Measurements from ENCODE around the gene CHTOP. TPM values are rescaled to one million over a fixed set of nuclear protein-coding genes. Genes with fewer than 3 reads are reported as not detected.

CHTOP gene
- total RNA-seq, 6 experiments from 2014 or later: 21.9 to 29.7 (median 26.0) TPM

DNA sequence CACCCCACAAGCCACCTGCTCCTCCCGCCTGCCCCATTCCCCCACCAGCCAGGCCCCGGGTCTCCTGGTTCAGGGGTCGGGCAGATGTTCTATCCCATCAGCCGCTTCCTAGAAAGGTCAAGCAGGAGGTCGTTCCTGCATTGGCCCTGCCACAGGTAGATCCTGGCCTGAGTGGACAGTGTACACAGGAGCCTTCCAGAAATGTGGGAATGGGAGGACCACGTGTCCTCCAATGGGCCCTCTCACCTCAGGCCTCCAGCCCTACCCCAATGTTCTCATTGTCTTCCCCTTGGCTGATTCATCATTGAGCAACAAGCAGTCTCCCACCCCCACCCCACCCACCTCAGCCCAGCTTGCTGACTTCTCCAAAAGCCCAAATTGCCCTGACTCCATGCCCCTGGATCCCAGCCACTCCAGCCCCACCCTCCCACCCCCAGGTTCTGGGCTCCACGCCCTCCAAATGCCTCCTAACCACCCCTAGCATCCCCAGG is 23.0 kb upstream of the CHTOP start:
- peaks cover 0 to 12% (median 5%) of the 10 kb centered on the region in 4 donors for H3K36me3 ChIP-seq
- TF ChIP-seq POLR2A (IDR thresholded peaks at IDR 0.05): no peak
- TF ChIP-seq, protein P1, sequence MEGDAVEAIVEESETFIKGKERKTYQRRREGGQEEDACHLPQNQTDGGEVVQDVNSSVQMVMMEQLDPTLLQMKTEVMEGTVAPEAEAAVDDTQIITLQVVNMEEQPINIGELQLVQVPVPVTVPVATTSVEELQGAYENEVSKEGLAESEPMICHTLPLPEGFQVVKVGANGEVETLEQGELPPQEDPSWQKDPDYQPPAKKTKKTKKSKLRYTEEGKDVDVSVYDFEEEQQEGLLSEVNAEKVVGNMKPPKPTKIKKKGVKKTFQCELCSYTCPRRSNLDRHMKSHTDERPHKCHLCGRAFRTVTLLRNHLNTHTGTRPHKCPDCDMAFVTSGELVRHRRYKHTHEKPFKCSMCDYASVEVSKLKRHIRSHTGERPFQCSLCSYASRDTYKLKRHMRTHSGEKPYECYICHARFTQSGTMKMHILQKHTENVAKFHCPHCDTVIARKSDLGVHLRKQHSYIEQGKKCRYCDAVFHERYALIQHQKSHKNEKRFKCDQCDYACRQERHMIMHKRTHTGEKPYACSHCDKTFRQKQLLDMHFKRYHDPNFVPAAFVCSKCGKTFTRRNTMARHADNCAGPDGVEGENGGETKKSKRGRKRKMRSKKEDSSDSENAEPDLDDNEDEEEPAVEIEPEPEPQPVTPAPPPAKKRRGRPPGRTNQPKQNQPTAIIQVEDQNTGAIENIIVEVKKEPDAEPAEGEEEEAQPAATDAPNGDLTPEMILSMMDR (IDR thresholded peaks at IDR 0.05): no peak
- ATAC-seq (no peak), DNase-seq (no peak)
- 69% methylated on average over 4 of the region's 7 CpGs for WGBS (ENCODE audit: insufficient coverage, low coverage, low lambda C conversion rate, missing lambda C conversion rate)
- no peaks in the 10 kb centered on the region for H3K9me3 ChIP-seq
- H3K4me3 ChIP-seq: no peak overlapping the region
- intact Hi-C loops (cut with DNase I): no loop called here
- H3K27ac ChIP-seq: peak overlapping the region; percentile 34 to 94 (median 92)
- no peaks in the 10 kb centered on the region for H3K27me3 ChIP-seq
- H3K4me1 ChIP-seq: peaks cover 0 to 31% (median 14%) of the 10 kb centered on the region in 4 donors

- Histone ChIP-seq H3K27ac (peak overlapping the region in 2 of 3 donors; percentile 8 to 92), H3K4me1 (peaks cover 0 to 36% (median 17%) of the 10 kb centered on the region in 4 donors), H3K9me3 (no peaks in the 10 kb centered on the region), H3K36me3 (peaks cover 0 to 11% (median 5%) of the 10 kb centered on the region in 4 donors), H3K4me3 (peak overlapping the region in 1 of 3 donors; percentile 5), H3K27me3 (no peaks in the 10 kb centered on the region)
- no peak for ATAC-seq
- 70% methylated on average over 1 of the region's 1 CpG for WGBS (ENCODE audit: insufficient coverage, low coverage, low lambda C conversion rate, missing lambda C conversion rate)
- TF ChIP-seq, protein P1 (IDR thresholded peaks at IDR 0.05): no peak
- TF ChIP-seq POLR2A (IDR thresholded peaks at IDR 0.05): no peak
- DNase-seq: no peak
- intact Hi-C loops (cut with DNase I): no loop called here
These were observed 22.5 kb upstream of the CHTOP start for GRCh38 chr1:153611356-153611755.

- WGBS (ENCODE audit: insufficient coverage, low coverage, low lambda C conversion rate, missing lambda C conversion rate): 16% methylated on average over 5 of the region's 11 CpGs
- H3K9me3 ChIP-seq: no peaks in the 10 kb centered on the region
- intact Hi-C loops (cut with DNase I): no loop called here
- peaks cover 0 to 42% (median 21%) of the 10 kb centered on the region in 4 donors for H3K4me1 ChIP-seq
- H3K27me3 ChIP-seq: no peaks in the 10 kb centered on the region
- H3K4me3 ChIP-seq: peak overlapping the region; percentile 57 to 75 (median 64)
- no peak for TF ChIP-seq POLR2A (IDR thresholded peaks at IDR 0.05)
- TF ChIP-seq, protein P1 (IDR thresholded peaks at IDR 0.05): no peak
- H3K27ac ChIP-seq: peak overlapping the region; percentile 84 to 87 (median 86)
- DNase-seq: no peak
- H3K36me3 ChIP-seq: peaks cover 0 to 4% (median 1%) of the 10 kb centered on the region in 4 donors
- no peak for ATAC-seq
These were observed 21.6 kb upstream of the CHTOP start for GRCh38 chr1:153612111-153612754.

- peak within 1 kb of the TSS; percentile 57 to 75 (median 64) for H3K4me3 ChIP-seq
- H3K27me3 ChIP-seq: no peaks in the 10 kb centered on the region
- DNase-seq: peak; percentile 81 to 89 (median 89)
- H3K27ac ChIP-seq: peak within 1 kb of the TSS; percentile 84 to 87 (median 86)
- peak; percentile 41 to 73 (median 66) for ATAC-seq
- no peaks in the 10 kb centered on the region for H3K9me3 ChIP-seq
- WGBS (ENCODE audit: insufficient coverage, low coverage, low lambda C conversion rate, missing lambda C conversion rate): no CpG with 5 or more reads among the region's 9 CpGs
- intact Hi-C loops (cut with DNase I): no loop called here
- TF ChIP-seq POLR2A (IDR thresholded peaks at IDR 0.05): peak; percentile 86
- TF ChIP-seq, protein P1 (IDR thresholded peaks at IDR 0.05): no peak
- peaks cover 0 to 46% (median 22%) of the 10 kb centered on the region in 4 donors for H3K4me1 ChIP-seq
- no peaks in the 10 kb centered on the region for H3K36me3 ChIP-seq
These were observed 21.0 kb upstream of the CHTOP start, which contains the start of gene S100A16 for GRCh38 chr1:153612755-153613331. Gene S100A16, minus strand, starts transcription at chr1:153613137. Its CDS starts 4,986 bp downstream, at chr1:153608151.

All from right lobe of liver (tissue), 6 donors.